T47D (cell line): ENCODE data around the gene FAM20A.

Source experiments
- DNase-seq, 2 experiments: peaks; one replicate each; pipeline versions ENCODE4 v3.0.0 to v3.0.0-alpha.2; 2011 to 2012; ENCODE audit warnings: low read depth in 1 of 2, low spot score in 1 of 2
- JUND ChIP-seq: IDR thresholded peaks from 2 replicates; pipeline ENCODE4 v1.6.1; 2012; ENCODE audit warnings: low read depth
- in situ Hi-C: cut with HindIII; loops from 2 replicates; pipeline ENCODE4 v1.10.0; 2016; ENCODE audit warnings: low sequenced_read_pairs, low pct_unique_long_range_greater_than_20kb

Gene FAM20A

DNA sequence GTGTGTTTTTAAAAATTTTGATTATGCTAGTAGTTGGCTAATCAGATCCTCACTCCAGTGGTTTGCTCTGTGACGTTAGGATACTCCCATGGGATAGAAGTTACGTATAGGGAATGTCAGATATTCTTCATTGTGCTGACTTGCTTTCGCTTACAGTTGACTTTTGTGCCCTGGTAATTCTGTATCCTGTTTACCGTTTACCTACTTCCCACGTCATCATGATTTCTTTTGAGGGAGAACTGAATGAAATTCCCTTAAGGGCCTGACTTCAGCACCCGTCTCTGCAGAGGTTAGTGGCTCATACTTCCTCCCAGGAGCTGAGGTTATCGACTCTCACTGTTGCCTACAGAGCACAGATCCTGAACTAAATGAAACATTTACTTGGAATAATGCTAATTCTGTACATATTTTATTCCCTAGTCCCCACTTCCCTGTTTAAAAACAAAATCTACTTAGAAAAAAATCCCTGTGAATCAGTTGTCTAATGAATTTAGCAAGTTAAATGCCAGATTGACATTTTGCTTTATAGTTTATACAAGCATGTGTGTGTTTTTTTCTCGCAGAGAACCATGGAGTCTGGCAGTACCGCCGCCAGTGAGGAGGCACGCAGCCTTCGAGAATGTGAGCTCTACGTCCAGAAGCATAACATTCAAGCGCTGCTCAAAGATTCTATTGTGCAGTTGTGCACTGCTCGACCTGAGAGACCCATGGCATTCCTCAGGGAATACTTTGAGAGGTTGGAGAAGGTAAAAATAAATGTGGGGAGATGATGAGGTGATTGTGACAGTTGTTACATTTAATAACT is 86.1 kb downstream of the FAM20A start:
- in situ Hi-C loops, result no loop called here
- TF ChIP-seq JUND, result no peak
- no peak for DNase-seq

DNA sequence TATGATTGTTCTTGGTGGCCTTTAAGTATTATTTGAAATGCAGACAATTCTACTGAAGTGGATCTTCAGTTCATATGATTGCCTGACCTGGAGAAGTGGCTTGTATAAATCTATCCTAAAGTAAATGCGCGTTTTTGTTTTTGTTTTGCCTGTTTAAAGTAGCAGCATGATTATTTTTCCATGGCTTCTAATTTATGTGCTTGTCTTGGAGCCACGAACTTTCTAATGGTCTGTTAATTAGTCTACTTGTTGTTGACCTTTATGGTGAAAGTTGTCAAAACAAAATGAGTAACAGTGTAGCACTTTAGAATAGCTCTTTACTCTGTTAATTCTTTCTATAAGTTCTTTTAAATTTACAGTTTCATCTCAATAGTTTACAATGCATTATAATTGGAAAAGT is 87.2 kb downstream of the FAM20A start:
- no peak for TF ChIP-seq JUND
- no peak for DNase-seq
- in situ Hi-C loops, result no loop called here

DNA sequence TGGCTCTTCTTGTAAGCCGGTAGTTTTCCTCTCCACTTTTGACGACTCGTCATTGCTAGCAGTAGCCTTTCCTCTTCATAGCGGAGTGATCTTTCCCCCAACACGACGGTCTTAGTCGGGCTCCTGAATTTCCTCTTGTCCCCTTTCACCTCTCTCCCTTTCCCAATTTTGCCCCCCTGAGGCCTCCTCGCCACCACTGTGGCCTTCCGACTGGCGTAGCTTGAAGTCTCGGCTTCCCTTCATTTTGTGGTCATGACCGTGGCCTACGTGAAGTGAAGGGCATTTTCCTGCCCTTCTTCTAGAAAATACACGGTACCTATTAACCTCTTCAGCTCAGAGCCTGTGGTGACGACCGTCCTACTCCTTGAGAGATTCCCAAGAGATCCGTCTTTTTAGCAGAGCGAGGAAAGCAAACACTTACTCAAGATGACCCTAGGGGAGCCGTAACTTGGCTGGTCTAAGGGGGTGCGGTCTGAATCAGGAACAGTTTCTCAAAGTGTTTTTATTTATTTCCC is 88.2 kb downstream of the FAM20A start:
- peak in 1 of 2 experiments; percentile 44 for DNase-seq
- in situ Hi-C loops, result no loop called here
- TF ChIP-seq JUND, result no peak

DNA sequence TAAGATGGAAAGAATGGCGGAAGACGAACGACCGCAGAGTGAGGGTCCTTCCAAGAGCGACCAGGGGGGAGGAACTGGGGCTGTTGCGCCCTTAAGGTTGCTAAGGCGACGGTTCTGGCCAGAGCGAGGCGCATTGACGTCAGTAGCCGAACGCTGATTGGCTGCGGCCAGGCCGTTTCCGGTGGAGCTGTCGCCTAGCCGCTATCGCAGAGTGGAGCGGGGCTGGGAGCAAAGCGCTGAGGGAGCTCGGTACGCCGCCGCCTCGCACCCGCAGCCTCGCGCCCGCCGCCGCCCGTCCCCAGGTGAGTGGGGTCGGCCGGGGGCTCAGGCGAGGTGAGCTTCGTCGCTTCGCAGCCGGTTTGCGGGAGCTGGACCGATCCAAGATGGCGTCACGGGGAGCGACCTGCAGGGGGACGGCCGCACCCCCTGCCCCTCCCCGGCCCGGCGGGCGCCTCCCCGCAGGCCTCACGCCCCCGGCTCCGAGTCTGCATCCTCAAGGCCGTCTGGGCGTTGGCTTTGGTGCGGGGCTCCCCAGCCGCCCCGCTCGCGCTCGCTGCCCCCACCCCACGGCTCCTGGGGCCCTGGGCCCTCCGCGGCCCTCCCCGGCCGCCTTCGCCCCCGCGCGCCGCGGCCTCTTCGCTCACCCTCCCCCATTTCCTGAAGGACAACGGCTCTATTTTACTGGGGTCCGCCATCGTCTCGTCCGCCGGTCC is 88.8 kb downstream of the FAM20A start, which contains the start of gene PRKAR1A:
Gene PRKAR1A (plus strand): TSS at position 184 of the 713 bp plus-strand sequence. CDS start 2,970 bp downstream, outside the sequence.
- in situ Hi-C loops, result no loop called here
- no peak for TF ChIP-seq JUND

DNA sequence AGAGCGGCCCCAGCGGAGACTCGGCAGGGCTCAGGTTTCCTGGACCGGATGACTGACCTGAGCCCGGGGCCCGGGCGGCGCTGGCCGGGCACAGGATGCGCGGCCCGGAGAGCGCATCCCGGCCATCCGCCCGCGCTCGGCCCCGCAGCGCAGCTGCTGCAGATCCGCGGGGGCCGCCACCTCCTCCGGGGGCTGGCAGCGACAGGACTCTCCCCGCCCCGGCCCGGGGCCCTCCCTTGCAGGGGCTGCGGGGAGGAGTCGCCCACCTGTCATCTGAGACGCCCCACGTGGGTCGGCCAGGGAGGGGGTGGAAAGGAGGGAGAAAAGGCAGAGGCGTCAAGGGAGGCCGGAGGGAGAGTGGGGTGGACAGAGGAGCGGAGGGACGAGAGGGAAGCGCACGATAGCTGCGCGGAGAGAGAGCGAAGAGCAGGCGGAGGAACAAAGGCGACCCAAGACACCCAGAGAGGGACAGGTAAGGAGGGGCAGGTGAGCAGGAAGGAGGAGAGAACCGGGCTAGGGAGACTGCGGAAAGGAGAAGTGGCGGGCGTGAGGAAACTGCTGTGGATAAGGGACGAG is 89.4 kb downstream of the FAM20A start:
- TF ChIP-seq JUND, result no peak
- in situ Hi-C loops, result no loop called here
- peak; percentile 68 to 87 for DNase-seq

More for the DNA sequence above, 88.8 kb downstream of the FAM20A start, which contains the start of gene PRKAR1A:
- peak; percentile 94 to 98 for DNase-seq

DNA sequence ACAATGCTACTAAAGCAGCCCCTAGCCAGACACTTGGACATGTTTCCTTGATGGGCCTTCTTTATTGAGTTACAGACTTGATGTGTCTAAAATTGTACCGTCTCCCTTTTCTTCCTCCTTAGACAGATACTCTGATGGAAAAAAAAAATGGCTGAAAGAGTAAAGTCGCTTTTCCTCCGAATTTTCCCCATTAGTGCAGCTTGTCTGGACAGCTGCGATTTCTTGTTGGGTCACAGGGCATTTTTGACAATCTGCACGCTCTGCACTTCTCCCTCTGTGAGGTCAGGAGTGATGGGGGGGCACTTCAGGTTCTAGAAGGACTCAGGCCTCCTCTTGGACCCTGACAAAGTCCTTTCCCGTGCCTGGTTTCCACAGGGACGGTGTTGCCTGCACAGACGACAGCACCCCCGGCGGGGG is 89.9 kb downstream of the FAM20A start:
- TF ChIP-seq JUND, result no peak
- no peak for DNase-seq
- in situ Hi-C loops, result no loop called here

DNA sequence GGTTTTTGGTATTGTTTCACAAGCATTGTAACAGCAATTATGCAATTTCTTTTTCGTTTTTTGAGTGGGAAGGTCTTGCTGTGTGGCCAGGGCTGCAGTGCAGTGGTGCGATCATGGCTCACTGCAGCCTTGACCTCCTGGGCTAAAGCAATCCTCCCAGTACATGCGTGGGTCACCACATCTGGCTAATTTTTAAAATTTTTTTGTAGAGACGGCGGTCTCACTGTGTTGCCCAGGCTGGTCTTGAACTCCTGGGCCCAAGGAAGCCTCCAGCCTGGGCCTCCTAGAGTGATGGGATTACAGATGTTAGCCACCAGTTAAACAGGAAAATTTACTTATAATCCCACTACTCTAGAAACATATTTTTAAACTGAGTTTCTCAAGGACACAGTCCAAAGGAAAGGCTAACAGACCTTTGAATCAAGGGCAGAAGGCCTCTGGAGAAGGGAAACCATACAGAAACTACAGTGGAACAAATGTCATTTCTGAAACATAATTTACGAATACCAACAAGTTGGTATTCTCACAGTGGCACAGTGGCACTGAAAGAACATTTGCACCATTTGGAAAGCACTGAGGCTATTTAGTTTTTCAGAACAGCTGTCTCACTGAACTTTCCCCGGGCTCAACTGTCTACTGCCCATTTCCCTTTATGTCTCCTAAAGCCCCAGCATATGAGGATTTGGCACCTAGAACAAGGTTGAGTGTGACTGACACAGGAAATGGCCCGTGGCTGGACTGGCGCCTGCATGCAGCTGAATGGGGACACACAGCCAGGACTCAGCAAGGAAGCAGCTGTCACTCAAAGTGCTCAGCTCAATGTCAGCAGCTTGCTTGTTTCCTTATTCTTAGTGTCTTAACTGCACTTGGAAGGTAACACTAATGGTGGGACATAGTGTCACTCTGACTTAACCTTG is 91.8 kb downstream of the FAM20A start:
- in situ Hi-C loops, result no loop called here
- no peak for TF ChIP-seq JUND
- DNase-seq, result peak in 1 of 2 experiments; percentile 15

DNA sequence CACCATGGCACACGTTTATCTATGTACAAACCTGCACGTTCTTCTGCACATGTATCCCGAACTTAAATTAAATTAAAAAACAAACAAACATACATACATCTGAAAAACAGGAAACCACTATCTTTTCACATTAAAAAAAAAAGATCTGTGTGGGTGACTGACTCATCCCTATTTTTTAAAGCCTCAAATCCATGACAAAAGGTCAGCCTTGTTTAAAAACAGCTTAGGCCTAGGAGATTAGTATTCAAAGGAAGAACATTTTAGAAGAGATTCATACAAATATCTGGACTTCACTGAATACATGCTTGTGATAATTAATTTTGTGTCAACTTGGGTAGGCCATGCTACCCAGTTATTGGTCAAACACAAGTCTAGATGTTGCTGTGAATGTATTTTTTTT is 93.6 kb downstream of the FAM20A start:
- no peak for DNase-seq
- TF ChIP-seq JUND, result no peak
- in situ Hi-C loops, result no loop called here

DNA sequence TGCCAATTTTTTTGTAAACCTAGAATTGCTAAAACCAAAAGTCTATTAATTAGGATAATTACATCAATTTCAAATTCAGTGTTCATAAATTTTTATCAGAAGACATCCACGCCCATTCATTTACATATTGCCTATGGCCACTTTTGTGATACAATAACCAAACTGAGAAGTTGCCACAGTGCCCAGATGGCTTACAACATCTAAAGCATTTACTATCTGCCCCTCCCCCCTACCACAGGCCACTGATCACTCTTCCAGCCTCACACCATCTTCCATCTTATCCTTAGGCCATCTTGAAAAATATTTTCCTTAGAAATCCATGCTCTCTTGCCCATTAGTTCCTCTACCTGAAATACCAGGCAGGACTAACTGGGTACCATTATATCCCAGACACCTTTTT is 95.2 kb downstream of the FAM20A start:
- no peak for DNase-seq
- no peak for TF ChIP-seq JUND
- in situ Hi-C loops, result no loop called here

DNA sequence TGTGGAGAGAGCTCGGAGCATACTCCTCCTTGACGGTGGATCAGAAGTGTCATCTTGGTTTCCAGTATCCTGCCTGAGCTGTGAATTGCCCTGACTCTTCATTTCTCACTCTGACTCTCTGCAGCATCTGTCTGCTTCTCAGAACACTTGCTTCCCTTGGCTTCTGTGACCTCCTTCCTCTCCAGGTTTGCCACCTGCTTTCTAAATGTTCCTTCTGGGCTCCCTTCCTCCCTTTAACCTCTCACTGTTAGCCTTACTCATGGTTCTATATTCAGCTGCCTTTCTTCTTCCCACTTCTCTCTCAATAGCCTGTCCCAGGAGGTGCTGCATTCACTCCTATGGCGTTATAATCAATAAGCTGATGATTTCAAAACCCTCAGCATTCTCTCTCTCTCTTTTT is 100.1 kb downstream of the FAM20A start:
- in situ Hi-C loops, result no loop called here
- TF ChIP-seq JUND, result no peak
- DNase-seq, result no peak

DNA sequence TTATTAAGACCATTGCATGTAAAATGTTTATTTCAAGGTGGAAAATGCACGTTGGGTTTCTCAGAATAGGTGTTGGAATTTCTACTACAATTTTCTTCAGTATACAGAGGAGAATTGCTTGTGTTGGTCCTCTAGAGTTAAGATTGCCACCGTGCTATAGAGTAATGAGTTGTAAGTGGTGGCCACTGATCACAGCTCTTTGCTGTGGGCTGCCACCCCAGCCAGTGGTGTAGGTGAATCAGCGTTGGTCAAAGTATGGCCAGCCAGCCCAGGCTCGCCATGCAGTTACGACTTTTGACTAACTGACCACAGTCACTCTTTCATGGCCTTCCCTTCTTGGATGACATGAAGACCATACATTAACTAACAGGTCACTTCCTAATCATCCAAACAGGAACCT is 101.6 kb downstream of the FAM20A start:
- no peak for DNase-seq
- in situ Hi-C loops, result no loop called here
- TF ChIP-seq JUND, result no peak

DNA sequence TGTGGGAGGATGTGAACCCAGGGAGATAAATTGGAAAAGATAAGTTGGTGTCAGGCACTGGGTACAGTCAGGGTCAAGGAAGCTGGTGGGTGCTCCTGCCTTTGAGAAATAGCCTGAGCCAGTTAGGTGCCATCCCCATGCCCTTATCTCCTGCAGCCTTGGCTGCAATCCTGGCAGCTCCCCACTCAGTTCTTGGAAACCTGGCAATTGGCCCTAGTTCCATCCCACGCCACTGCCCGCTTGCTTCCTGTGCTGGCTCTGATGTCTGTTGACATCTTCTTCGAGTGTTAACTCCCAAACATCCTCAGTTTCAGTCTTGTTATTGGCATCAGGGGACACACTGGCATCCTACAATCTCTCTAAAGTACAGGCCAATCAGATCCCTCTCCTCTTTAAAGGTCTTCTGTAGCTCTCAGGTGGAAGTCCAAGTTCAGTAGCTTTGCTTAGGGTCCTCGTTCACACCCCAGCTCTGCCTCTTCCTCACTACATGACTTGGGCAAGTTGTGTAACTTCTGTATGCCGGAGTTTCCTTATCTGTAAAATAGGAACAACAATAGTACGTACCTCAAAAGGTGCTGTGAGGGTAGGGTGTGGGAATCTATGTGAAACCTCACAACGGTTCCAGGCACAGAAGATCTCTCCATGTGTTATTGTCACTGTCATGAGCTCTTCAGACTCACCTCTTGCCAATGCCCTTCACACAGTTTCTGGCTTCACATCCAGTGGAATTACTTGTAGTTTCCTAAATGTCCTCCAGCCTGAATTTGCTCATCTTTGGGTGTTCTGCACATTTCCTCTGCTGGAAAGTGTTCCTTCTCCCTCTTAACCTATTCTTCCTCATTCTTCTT is 102.5 kb downstream of the FAM20A start:
- in situ Hi-C loops, result no loop called here
- no peak for TF ChIP-seq JUND
- no peak for DNase-seq
